Activated CD8-positive, alpha-beta T cell treated with anti-CD3 and anti-CD28 coated beads for 36 hours (primary cell): ENCODE measurements around the gene ARVCF. TPM values are rescaled to one million over a fixed set of nuclear protein-coding genes. Genes with fewer than 3 reads are reported as not detected.

Experiments
- ATAC-seq: fragments of 200-7000 bp; cut with Tn5 transposase; one replicate; pipeline ENCODE4 v1.10.0; 2021; ENCODE audit warnings: mild to moderate bottlenecking, moderate library complexity
- CTCF ChIA-PET: fragments of 350-600 bp; sonication (Branson Sonifier 250); formaldehyde crosslinking; loops from one replicate; lab custom pipeline; 2021; ENCODE audit warnings: antibody characterized with exemption; lab: Charles Lee
- POLR2A ChIA-PET: fragments of 350-600 bp; sonication (Branson Sonifier 250); formaldehyde crosslinking; loops from one replicate; lab custom pipeline; 2021; ENCODE audit warnings: antibody characterized with exemption; lab: Charles Lee
- DNase-seq: peaks from one replicate; pipeline ENCODE4 v3.0.0-alpha.2; 2020
- H3K27ac Mint-ChIP-seq: one replicate; pipeline ENCODE4 v1.8.0; 2021; ENCODE audit warnings: mild to moderate bottlenecking, mixed read lengths
- H3K27me3 Mint-ChIP-seq: one replicate; pipeline ENCODE4 v1.8.0; 2021; ENCODE audit warnings: mixed read lengths
- H3K36me3 Mint-ChIP-seq: one replicate; pipeline ENCODE4 v1.8.0; 2021; ENCODE audit warnings: low read depth, mixed read lengths
- H3K4me1 Mint-ChIP-seq: one replicate; pipeline ENCODE4 v1.8.0; 2021; ENCODE audit warnings: low read depth, mixed read lengths
- H3K4me3 Mint-ChIP-seq: one replicate; pipeline ENCODE4 v1.8.0; 2021; ENCODE audit warnings: mild to moderate bottlenecking, moderate library complexity, mixed read lengths
- H3K9me3 Mint-ChIP-seq: one replicate; pipeline ENCODE4 v1.8.0; 2021; ENCODE audit warnings: mixed read lengths
- intact Hi-C: fragments of 100-400 bp; cut with micrococcal nuclease; formaldehyde crosslinking; loops from one replicate; pipeline ENCODE4 v1.10.0; 2022
- total RNA-seq, 2 experiments: library from RNA; stranded (reverse); gene quantifications; one replicate each; pipeline ENCODE4 v1.2.3, GENCODE V29; 2021
- TF ChIP-seq, protein P1 (sequence below): fragments of 200-600 bp; IDR thresholded peaks from one replicate; pipeline ENCODE4 v1.8.0; 2022; ENCODE audit warnings: antibody characterized with exemption, mild to moderate bottlenecking

Gene ARVCF
- total RNA-seq, 2 experiments from 2014 or later: 1.2 to 1.9 TPM

DNA sequence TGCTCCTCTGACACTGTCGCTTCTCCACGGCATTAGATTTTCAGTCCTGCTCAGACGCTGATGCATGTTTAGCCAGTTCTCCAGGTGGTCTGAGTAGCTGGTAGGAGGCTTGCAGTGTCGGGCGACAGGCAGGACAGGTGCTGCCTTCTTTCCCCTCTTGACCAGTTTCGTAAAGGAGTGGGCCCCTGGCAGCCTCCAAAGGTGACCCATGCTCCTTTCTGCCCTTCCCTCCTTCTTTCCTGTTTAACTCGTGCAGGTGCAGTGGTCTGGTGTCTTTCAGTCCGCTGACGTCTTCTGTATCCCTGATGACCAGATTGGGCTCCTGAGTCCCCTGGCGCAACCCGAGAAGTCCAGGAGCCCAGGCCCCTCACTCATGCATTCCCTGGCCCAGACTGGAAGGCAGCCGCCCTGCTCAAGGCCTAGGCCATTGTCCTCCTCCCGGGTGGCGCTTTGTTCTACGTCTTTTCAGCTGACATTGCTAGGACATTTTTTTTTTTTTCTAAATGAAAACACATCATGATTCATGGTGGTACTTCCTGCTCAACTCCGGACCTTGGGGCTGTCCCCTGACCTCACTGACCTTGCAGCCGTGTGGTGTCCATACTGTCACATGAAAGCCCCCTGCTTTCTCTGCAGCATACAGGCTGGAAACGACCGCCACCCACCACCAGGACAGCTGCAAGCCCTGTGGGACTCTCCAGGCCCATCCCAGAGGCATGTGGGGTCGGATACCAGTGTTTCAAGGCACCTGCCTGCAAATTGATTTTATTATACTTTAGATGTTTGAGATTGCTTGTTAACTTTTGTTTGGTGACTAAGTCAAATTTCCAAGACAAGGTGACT is 49.5 kb downstream of the ARVCF start:
- Mint-ChIP-seq H3K4me1 (peaks cover 13% of the 10 kb centered on the region), H3K27me3 (no peaks in the 10 kb centered on the region), H3K36me3 (peaks cover 9% of the 10 kb centered on the region), H3K4me3 (no peak overlapping the region), H3K27ac (peak overlapping the region; percentile 20), H3K9me3 (no peaks in the 10 kb centered on the region)
- CTCF ChIA-PET: interaction anchor here (1.9 kb wide), 1 partner anchor 47 kb away, joined by 12 read pairs; no protein-coding TSS in a partner anchor
- TF ChIP-seq, protein P1, sequence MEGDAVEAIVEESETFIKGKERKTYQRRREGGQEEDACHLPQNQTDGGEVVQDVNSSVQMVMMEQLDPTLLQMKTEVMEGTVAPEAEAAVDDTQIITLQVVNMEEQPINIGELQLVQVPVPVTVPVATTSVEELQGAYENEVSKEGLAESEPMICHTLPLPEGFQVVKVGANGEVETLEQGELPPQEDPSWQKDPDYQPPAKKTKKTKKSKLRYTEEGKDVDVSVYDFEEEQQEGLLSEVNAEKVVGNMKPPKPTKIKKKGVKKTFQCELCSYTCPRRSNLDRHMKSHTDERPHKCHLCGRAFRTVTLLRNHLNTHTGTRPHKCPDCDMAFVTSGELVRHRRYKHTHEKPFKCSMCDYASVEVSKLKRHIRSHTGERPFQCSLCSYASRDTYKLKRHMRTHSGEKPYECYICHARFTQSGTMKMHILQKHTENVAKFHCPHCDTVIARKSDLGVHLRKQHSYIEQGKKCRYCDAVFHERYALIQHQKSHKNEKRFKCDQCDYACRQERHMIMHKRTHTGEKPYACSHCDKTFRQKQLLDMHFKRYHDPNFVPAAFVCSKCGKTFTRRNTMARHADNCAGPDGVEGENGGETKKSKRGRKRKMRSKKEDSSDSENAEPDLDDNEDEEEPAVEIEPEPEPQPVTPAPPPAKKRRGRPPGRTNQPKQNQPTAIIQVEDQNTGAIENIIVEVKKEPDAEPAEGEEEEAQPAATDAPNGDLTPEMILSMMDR: no peak
- POLR2A ChIA-PET: no interaction called here
- intact Hi-C loops: no loop called here
- DNase-seq (no peak), ATAC-seq (no peak)

DNA sequence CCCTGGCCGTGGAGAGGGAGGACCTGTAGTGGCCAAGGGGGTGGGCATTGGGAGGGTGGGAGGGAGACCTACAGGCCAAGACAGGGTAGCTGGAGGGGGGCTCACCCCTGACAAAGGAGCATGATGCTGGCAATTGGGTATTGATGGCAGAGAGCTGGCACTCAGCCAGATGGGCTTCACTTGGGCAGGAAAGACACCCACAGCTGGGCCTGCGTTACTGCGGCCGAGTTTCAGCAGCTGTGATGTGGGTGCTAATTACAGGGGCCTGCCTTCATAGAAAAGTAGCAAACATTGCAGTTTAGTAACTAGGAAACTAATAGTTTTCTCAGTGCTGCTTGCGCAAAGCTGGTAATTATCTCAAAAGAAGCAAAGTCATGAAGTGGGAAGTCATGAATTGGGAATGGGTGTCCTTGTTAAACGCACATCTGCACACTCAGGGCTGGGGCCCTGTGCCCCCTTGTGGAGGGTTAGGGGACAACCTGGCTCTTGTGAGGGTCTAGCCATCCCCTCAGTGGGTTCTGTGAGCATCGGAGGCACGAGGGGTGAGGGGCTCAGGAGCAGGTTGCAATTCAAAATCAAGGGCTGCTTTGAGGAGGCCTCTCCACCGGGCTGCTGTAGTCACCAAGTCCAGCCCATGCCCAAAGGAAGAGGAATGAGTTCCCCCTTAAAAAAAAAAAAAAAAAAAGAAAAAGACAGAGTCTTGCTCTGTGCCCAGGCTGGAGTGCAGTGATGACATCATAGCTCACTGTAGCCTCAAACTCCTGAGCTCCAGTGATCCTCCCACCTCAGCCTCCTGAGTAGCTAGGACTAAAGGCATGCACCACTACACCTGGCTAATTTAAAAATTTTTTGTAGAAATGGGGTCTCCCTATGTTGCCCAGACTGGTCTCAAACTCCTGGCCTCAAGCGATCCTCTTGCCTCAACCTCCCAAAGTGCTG is 50.6 kb downstream of the ARVCF start:
- ChIA-PET CTCF (interaction anchor here (1.0 to 1.9 kb wide), 3 partner anchors 13 to 235 kb away, joined by 3 to 12 read pairs (median 3); no protein-coding TSS in a partner anchor), POLR2A (interaction anchor here (1.1 kb wide), 1 partner anchor 163 kb away, joined by 5 read pairs; no protein-coding TSS in a partner anchor)
- TF ChIP-seq, protein P1: peak; percentile 21
- Mint-ChIP-seq H3K27me3 (no peaks in the 10 kb centered on the region), H3K9me3 (no peaks in the 10 kb centered on the region), H3K36me3 (peaks cover 9% of the 10 kb centered on the region), H3K4me3 (no peak overlapping the region), H3K4me1 (peaks cover 6% of the 10 kb centered on the region), H3K27ac (no peak overlapping the region)
- intact Hi-C loops: no loop called here
- ATAC-seq (no peak), DNase-seq (no peak)

DNA sequence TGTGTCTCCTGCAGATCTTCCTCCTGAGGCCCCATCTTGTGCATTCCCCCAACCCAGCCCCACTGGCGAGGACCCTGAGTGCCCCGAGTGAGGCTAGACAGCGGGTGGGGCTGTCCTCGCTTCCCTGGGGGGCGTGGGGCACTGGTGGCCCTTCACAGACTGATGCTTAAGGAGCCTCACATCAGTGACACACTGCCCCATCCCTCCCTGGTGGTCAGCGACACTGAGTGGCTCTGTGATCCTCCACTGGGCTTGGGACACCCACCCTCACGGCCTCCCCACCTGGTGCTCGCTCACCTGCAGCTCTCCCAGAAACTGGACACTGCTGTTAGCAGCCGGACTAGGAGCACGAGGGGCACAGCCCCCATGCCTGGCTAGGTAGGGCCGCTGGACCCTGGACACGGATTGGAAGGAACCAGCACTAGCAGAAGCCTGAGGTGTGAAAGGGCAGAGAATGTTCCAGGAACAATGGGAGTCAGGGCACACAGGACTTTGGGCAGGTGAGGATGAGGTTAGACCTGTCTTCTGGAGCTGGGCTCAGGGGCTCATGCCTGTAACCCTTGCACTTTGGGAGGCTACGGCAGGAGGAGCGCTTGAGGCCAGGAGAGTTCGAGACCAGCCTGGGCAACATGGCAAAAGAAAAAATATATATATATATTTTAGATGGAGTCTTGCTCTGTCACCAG is 51.8 kb downstream of the ARVCF start:
- Mint-ChIP-seq H3K4me1 (peaks cover 3% of the 10 kb centered on the region), H3K4me3 (no peak overlapping the region), H3K27me3 (no peaks in the 10 kb centered on the region), H3K27ac (no peak overlapping the region), H3K9me3 (no peaks in the 10 kb centered on the region), H3K36me3 (peaks cover 9% of the 10 kb centered on the region)
- TF ChIP-seq, protein P1: no peak
- intact Hi-C loops: no loop called here
- no peak for ATAC-seq
- ChIA-PET CTCF (interaction anchor here (1.0 to 2.2 kb wide), 4 partner anchors 12 to 234 kb away, joined by 3 to 12 read pairs (median 6); no protein-coding TSS in a partner anchor), POLR2A (interaction anchor here (0.6 to 1.1 kb wide), 2 partner anchors 165 to 1100 kb away, joined by 3 to 5 read pairs; no protein-coding TSS in a partner anchor)
- no peak for DNase-seq

DNA sequence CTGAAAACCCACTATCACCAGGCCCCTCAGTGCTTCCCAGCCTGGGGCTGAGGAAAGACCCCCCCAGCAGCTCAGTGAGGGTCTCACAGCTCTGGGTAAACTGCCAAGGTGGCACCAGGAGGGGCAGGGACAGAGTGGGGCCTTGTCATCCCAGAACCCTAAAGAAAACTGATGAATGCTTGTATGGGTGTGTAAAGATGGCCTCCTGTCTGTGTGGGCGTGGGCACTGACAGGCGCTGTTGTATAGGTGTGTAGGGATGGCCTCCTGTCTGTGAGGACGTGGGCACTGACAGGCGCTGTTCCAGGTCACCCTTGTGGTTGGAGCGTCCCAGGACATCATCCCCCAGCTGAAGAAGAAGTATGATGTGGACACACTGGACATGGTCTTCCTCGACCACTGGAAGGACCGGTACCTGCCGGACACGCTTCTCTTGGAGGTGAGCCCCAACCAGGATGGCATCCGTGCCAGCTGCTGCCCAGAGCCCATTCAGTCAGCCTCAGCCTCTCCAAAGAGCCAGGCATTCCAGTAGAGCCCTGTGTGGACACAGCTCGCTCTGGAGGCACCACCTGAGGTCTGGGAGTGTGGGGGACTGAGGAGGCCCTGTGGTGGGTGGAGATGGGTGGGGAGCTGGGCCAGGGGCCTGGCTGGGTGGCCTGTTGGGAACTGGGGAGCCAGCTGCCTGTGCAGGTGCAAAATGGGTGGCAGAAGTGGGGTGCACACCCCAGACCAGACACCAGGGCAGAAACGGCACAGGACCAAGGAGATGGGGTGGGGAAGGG is 52.6 kb downstream of the ARVCF start:
- Mint-ChIP-seq H3K36me3 (peaks cover 9% of the 10 kb centered on the region), H3K9me3 (no peaks in the 10 kb centered on the region), H3K27me3 (no peaks in the 10 kb centered on the region), H3K4me1 (peaks cover 3% of the 10 kb centered on the region), H3K27ac (no peak overlapping the region), H3K4me3 (no peak overlapping the region)
- DNase-seq (no peak), ATAC-seq (no peak)
- ChIA-PET CTCF (interaction anchor here (1.6 to 2.3 kb wide), 3 partner anchors 11 to 233 kb away, joined by 3 to 10 read pairs (median 8); no protein-coding TSS in a partner anchor), POLR2A (no interaction called here)
- intact Hi-C loops: no loop called here
- TF ChIP-seq, protein P1: no peak
